ENCODE results near the gene PFKFB2. TPM values are rescaled to one million over a fixed set of nuclear protein-coding genes. Genes with fewer than 3 reads are reported as not detected.
A peak's percentile ranks its signal among the peaks of the same experiment; 100 is the strongest.

PFKFB2 gene
- total and polyA plus RNA-seq, 2 donors = 3.4 to 9.3 TPM

- Histone ChIP-seq H3K4me1 (ENCODE audit: insufficient read depth) (no peaks in the 10 kb centered on the region), H3K27ac (ENCODE audit: low read depth) (no peak overlapping the region), H3K4me3 (ENCODE audit: low read depth, low read length) (no peak overlapping the region), H3K36me3 (ENCODE audit: insufficient read depth) (no peaks in the 10 kb centered on the region)
- 82% methylated on average over 4 of the region's 4 CpGs for WGBS
- DNase-seq (ENCODE audit: extremely low spot score) = no peak
Measured at GRCh38 chr1:207018707-207019106, 34.4 kb upstream of the PFKFB2 start.

GRCh38 chr1:207019161-207019560, 33.9 kb upstream of the PFKFB2 start:
- no peaks in the 10 kb centered on the region for H3K4me1 ChIP-seq (ENCODE audit: insufficient read depth)
- H3K27ac ChIP-seq (ENCODE audit: low read depth) = no peak overlapping the region
- WGBS = 89% methylated on average over 2 of the region's 2 CpGs

GRCh38 chr1:207019661-207020060, 33.4 kb upstream of the PFKFB2 start:
- no peak for DNase-seq (ENCODE audit: extremely low spot score)
- Histone ChIP-seq H3K4me1 (ENCODE audit: insufficient read depth) (no peaks in the 10 kb centered on the region), H3K27ac (ENCODE audit: low read depth) (no peak overlapping the region), H3K4me3 (ENCODE audit: low read depth, low read length) (no peak overlapping the region), H3K36me3 (ENCODE audit: insufficient read depth) (no peaks in the 10 kb centered on the region)
- WGBS = 62% methylated on average over 2 of the region's 2 CpGs

More at GRCh38 chr1:207019161-207019560, 33.9 kb upstream of the PFKFB2 start:
- Histone ChIP-seq H3K36me3 (ENCODE audit: insufficient read depth) (no peaks in the 10 kb centered on the region), H3K4me3 (ENCODE audit: low read depth, low read length) (no peak overlapping the region)
- DNase-seq (ENCODE audit: extremely low spot score) = no peak

- no peaks in the 10 kb centered on the region for H3K36me3 ChIP-seq (ENCODE audit: insufficient read depth)
- 85% methylated on average over 9 of the region's 9 CpGs for WGBS
- DNase-seq (ENCODE audit: extremely low spot score) = peak; percentile 73
- no peak overlapping the region for H3K4me3 ChIP-seq (ENCODE audit: low read depth, low read length)
- H3K4me1 ChIP-seq (ENCODE audit: insufficient read depth) = no peaks in the 10 kb centered on the region
- H3K27ac ChIP-seq (ENCODE audit: low read depth) = no peak overlapping the region
Measured at GRCh38 chr1:207020065-207020708, 32.9 kb upstream of the PFKFB2 start.

- Histone ChIP-seq H3K36me3 (ENCODE audit: insufficient read depth) (no peaks in the 10 kb centered on the region), H3K27ac (ENCODE audit: low read depth) (peak overlapping the region; percentile 48), H3K4me1 (ENCODE audit: insufficient read depth) (no peaks in the 10 kb centered on the region), H3K4me3 (ENCODE audit: low read depth, low read length) (no peak overlapping the region)
- 67% methylated on average over 4 of the region's 4 CpGs for whole genome bisulfite sequencing
- DNase-seq (ENCODE audit: extremely low spot score) = no peak
Measured at GRCh38 chr1:207020709-207021107, 32.4 kb upstream of the PFKFB2 start.

GRCh38 chr1:207021139-207021861, 31.8 kb upstream of the PFKFB2 start:
- no peak overlapping the region for H3K27ac ChIP-seq (ENCODE audit: low read depth)
- no peak for DNase-seq (ENCODE audit: extremely low spot score)
- WGBS = 71% methylated on average over 8 of the region's 8 CpGs
- no peaks in the 10 kb centered on the region for H3K36me3 ChIP-seq (ENCODE audit: insufficient read depth)
- H3K4me1 ChIP-seq (ENCODE audit: insufficient read depth) = no peaks in the 10 kb centered on the region
- no peak overlapping the region for H3K4me3 ChIP-seq (ENCODE audit: low read depth, low read length)

GRCh38 chr1:207021876-207022596, 31.0 kb upstream of the PFKFB2 start:
- 91% methylated on average over 15 of the region's 15 CpGs for WGBS
- no peak overlapping the region for H3K27ac ChIP-seq (ENCODE audit: low read depth)
- DNase-seq (ENCODE audit: extremely low spot score) = no peak
- H3K4me3 ChIP-seq (ENCODE audit: low read depth, low read length) = no peak overlapping the region
- H3K4me1 ChIP-seq (ENCODE audit: insufficient read depth) = no peaks in the 10 kb centered on the region
- no peaks in the 10 kb centered on the region for H3K36me3 ChIP-seq (ENCODE audit: insufficient read depth)

GRCh38 chr1:207022996-207023679, 29.9 kb upstream of the PFKFB2 start:
- no peaks in the 10 kb centered on the region for H3K36me3 ChIP-seq (ENCODE audit: insufficient read depth)
- no peak overlapping the region for H3K27ac ChIP-seq (ENCODE audit: low read depth)
- H3K4me3 ChIP-seq (ENCODE audit: low read depth, low read length) = no peak overlapping the region
- no peaks in the 10 kb centered on the region for H3K4me1 ChIP-seq (ENCODE audit: insufficient read depth)
- 95% methylated on average over 8 of the region's 8 CpGs for WGBS
- no peak for DNase-seq (ENCODE audit: extremely low spot score)

GRCh38 chr1:207024202-207025145, 28.6 kb upstream of the PFKFB2 start:
- DNase-seq (ENCODE audit: extremely low spot score) = no peak
- H3K4me3 ChIP-seq (ENCODE audit: low read depth, low read length) = no peak overlapping the region
- no peaks in the 10 kb centered on the region for H3K36me3 ChIP-seq (ENCODE audit: insufficient read depth)
- H3K27ac ChIP-seq (ENCODE audit: low read depth) = peak overlapping the region; percentile 53
- 53% methylated on average over 18 of the region's 18 CpGs for WGBS
- peaks cover 2% of the 10 kb centered on the region for H3K4me1 ChIP-seq (ENCODE audit: insufficient read depth)

GRCh38 chr1:207025146-207025880, 27.8 kb upstream of the PFKFB2 start:
- Histone ChIP-seq H3K36me3 (ENCODE audit: insufficient read depth) (no peaks in the 10 kb centered on the region), H3K27ac (ENCODE audit: low read depth) (no peak overlapping the region), H3K4me3 (ENCODE audit: low read depth, low read length) (no peak overlapping the region), H3K4me1 (ENCODE audit: insufficient read depth) (peaks cover 2% of the 10 kb centered on the region)
- WGBS = 28% methylated on average over 5 of the region's 5 CpGs
- DNase-seq (ENCODE audit: extremely low spot score) = no peak

GRCh38 chr1:207026104-207026534, 27.0 kb upstream of the PFKFB2 start:
- Histone ChIP-seq H3K36me3 (ENCODE audit: insufficient read depth) (no peaks in the 10 kb centered on the region), H3K4me1 (ENCODE audit: insufficient read depth) (peaks cover 2% of the 10 kb centered on the region), H3K27ac (ENCODE audit: low read depth) (no peak overlapping the region), H3K4me3 (ENCODE audit: low read depth, low read length) (no peak overlapping the region)
- DNase-seq (ENCODE audit: extremely low spot score) = no peak
- WGBS = 28% methylated on average over 4 of the region's 4 CpGs

- DNase-seq (ENCODE audit: extremely low spot score) = no peak
Measured at GRCh38 chr1:207027206-207027777, 25.8 kb upstream of the PFKFB2 start.

More at GRCh38 chr1:207027206-207027777, 25.8 kb upstream of the PFKFB2 start:
- Histone ChIP-seq H3K4me1 (ENCODE audit: insufficient read depth) (peaks cover 2% of the 10 kb centered on the region), H3K27ac (ENCODE audit: low read depth) (peak overlapping the region; percentile 33), H3K4me3 (ENCODE audit: low read depth, low read length) (no peak overlapping the region), H3K36me3 (ENCODE audit: insufficient read depth) (no peaks in the 10 kb centered on the region)
- WGBS = 87% methylated on average over 18 of the region's 18 CpGs
